ENCODE measurements around the gene CACNA1C.

DNA sequence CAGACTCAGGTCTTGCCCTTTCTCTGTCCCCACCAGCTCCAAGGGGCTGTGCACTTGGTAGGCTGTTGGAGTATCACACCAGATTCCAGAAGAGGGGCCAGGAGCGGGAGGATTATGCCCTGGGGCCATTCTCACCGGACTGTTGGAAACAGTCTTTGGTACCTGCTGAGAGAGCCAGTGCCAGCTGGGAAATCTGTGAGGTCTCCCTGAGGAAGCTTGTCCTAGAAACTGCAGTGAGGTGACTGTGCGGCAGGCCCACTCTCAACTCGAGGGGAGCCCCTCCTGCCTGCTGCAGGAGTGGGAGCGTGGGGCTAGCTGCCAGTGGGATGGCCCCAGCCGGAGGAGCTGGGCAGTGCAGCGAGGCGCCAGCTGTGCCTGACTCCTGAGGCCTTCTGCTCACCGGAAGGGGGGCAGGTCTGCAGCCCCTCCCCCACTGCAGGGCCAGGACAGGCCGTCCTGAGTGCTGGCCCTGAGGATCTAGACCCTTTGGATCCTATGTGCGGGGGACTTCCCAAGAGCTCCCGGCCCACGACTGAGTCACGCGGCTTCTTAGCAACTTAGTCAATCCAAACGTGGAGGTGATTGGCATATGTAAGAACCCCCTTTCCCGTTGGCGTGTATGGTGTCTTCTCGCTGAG is 295.2 kb downstream of the CACNA1C start:
- no peak for TF ChIP-seq POLR2A (IDR thresholded peaks at IDR 0.05)
- TF ChIP-seq, protein P1, sequence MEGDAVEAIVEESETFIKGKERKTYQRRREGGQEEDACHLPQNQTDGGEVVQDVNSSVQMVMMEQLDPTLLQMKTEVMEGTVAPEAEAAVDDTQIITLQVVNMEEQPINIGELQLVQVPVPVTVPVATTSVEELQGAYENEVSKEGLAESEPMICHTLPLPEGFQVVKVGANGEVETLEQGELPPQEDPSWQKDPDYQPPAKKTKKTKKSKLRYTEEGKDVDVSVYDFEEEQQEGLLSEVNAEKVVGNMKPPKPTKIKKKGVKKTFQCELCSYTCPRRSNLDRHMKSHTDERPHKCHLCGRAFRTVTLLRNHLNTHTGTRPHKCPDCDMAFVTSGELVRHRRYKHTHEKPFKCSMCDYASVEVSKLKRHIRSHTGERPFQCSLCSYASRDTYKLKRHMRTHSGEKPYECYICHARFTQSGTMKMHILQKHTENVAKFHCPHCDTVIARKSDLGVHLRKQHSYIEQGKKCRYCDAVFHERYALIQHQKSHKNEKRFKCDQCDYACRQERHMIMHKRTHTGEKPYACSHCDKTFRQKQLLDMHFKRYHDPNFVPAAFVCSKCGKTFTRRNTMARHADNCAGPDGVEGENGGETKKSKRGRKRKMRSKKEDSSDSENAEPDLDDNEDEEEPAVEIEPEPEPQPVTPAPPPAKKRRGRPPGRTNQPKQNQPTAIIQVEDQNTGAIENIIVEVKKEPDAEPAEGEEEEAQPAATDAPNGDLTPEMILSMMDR (IDR thresholded peaks at IDR 0.05) = no peak
- TF ChIP-seq POLR2AphosphoS5 (IDR thresholded peaks at IDR 0.05) = no peak

Data from suprapubic skin (tissue), 4 donors.